Prostate gland (tissue), 2 donors: ENCODE data around the gene EIF4EBP2. TPM values are rescaled to one million over a fixed set of nuclear protein-coding genes. Genes with fewer than 3 reads are reported as not detected.

Experiments used
- DNase-seq: peaks from one replicate; pipeline ENCODE4 v3.0.0-alpha.2; 2019; ENCODE audit warnings: low spot score
- H3K27ac ChIP-seq, 2 donors: fragments of 200-600 bp; sonication (generic); 2 replicates each; pipeline ENCODE4 v1.5.1; 2017 to 2019
- H3K27me3 ChIP-seq: fragments of 200-600 bp; sonication (generic); replicated peaks from 2 replicates; pipeline ENCODE4 v1.5.1; 2019; ENCODE audit not compliant: insufficient read depth
- H3K36me3 ChIP-seq, 2 donors: fragments of 200-600 bp; sonication (generic); 1 replicate in 1 of 2; 2 replicates in 1 of 2; pipeline versions ENCODE4 v1.5.1 to v1.8.1; 2017 to 2019
- H3K4me1 ChIP-seq: fragments of 200-600 bp; sonication (generic); replicated peaks from 2 replicates; pipeline ENCODE4 v1.5.1; 2019
- H3K4me3 ChIP-seq, 2 donors: fragments of 200-600 bp; sonication (generic); 2 replicates each; pipeline ENCODE4 v1.5.1; 2017 to 2019
- H3K9me3 ChIP-seq: fragments of 200-600 bp; sonication (generic); 2 replicates; pipeline ENCODE4 v1.5.1; 2017
- POLR2A ChIP-seq: fragments of 450-650 bp; IDR thresholded peaks from one replicate; pipeline ENCODE4 v1.6.1; 2016; ENCODE audit warnings: antibody characterized with exemption, mild to moderate bottlenecking
- POLR2AphosphoS5 ChIP-seq: sonication (generic); formaldehyde crosslinking; IDR thresholded peaks from one replicate; pipeline ENCODE4 v1.6.1; 2017; ENCODE audit warnings: antibody characterized with exemption
- WGBS: methylation state at CpG from one replicate; pipeline ENCODE4 v1.1.5; 2018; 5-methylcytosine and 5-hydroxymethylcytosine counted together
- intact Hi-C: fragments of 100-400 bp; cut with DNase I; formaldehyde crosslinking; loops from one replicate; pipeline ENCODE4 v1.14.2; 2022
- total RNA-seq, 2 donors: library from RNA; depleted of rRNA; stranded (reverse); fragments of >200 nt; gene quantifications; one replicate each; pipeline ENCODE4 v1.1.0, GENCODE V29; 2016
- TF ChIP-seq, protein P1 (sequence below), 4 experiments: fragments of 200-600 bp in 2 of 4; fragments of 450-650 bp in 2 of 4; sonication (generic) in 2 of 4; IDR thresholded peaks; 1 replicate in 3 of 4; 2 replicates in 1 of 4; pipeline ENCODE4 v1.5.1; 2016 to 2019; ENCODE audit warnings: antibody characterized with exemption in 4 of 4, mild to moderate bottlenecking in 2 of 4, moderate library complexity in 2 of 4

Gene EIF4EBP2
- total RNA-seq, 2 donors from 2014 or later = 40.1 to 63.3 TPM

DNA sequence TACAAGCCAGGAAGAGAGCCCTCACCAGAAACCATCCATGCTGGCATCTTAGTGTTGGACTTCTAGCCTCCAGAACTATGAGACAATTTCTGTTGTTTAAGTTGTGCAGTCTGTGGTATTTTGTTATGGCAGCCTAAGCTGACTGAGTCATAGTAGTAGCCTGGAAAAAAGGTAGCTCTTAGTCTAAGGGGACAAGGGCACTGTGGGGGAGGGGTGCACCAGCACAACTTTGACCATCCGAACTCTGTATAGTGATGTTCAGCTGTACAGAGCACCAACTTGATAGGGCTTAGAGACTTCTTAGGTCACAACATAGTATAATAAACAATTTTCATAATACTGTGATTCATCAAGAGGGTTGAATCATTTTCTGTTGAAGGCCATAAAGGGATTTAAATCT, 14.3 kb downstream of the EIF4EBP2 start:
- TF ChIP-seq, protein P1, sequence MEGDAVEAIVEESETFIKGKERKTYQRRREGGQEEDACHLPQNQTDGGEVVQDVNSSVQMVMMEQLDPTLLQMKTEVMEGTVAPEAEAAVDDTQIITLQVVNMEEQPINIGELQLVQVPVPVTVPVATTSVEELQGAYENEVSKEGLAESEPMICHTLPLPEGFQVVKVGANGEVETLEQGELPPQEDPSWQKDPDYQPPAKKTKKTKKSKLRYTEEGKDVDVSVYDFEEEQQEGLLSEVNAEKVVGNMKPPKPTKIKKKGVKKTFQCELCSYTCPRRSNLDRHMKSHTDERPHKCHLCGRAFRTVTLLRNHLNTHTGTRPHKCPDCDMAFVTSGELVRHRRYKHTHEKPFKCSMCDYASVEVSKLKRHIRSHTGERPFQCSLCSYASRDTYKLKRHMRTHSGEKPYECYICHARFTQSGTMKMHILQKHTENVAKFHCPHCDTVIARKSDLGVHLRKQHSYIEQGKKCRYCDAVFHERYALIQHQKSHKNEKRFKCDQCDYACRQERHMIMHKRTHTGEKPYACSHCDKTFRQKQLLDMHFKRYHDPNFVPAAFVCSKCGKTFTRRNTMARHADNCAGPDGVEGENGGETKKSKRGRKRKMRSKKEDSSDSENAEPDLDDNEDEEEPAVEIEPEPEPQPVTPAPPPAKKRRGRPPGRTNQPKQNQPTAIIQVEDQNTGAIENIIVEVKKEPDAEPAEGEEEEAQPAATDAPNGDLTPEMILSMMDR (IDR thresholded peaks at IDR 0.05) = no peak
- no peak for TF ChIP-seq POLR2A
- H3K9me3 ChIP-seq = no peaks in the 10 kb centered on the region
- H3K36me3 ChIP-seq = peaks cover 0 to 1% of the 10 kb centered on the region in 2 donors
- DNase-seq = no peak
- intact Hi-C loops = no loop called here
- H3K4me1 ChIP-seq = no peaks in the 10 kb centered on the region
- 84% methylated on average over 1 of the region's 1 CpG for WGBS
- H3K4me3 ChIP-seq = no peak overlapping the region
- no peaks in the 10 kb centered on the region for H3K27me3 ChIP-seq
- H3K27ac ChIP-seq = no peak overlapping the region

DNA sequence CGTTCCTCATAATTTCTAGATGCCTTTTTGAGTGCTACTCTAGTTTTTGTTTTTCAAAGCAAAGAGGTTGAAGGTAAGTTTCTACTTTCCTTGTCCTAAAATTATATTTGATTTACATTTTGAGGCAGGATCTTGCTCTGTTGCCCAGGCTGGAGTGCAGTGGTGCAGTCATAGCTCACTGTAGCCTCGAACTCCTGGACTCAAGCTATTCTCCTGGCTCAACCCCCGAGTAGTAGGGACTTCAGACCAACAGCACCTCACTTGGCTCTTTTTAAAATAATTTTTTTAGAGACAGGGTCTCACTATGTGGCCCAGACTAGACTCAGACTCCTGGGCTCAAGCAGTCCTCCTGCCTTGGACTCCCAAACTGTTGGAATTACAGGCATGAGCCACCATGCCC, 14.8 kb downstream of the EIF4EBP2 start:
- Histone ChIP-seq H3K4me3 (no peak overlapping the region), H3K27ac (no peak overlapping the region), H3K27me3 (no peaks in the 10 kb centered on the region), H3K4me1 (no peaks in the 10 kb centered on the region), H3K9me3 (no peaks in the 10 kb centered on the region), H3K36me3 (peaks cover 0 to 5% of the 10 kb centered on the region in 2 donors)
- DNase-seq = no peak
- TF ChIP-seq, protein P1 (IDR thresholded peaks at IDR 0.05) = no peak
- TF ChIP-seq POLR2A (no peak), POLR2AphosphoS5 (no peak)
- 98% methylated on average over 3 of the region's 3 CpGs for WGBS
- intact Hi-C loops = no loop called here

DNA sequence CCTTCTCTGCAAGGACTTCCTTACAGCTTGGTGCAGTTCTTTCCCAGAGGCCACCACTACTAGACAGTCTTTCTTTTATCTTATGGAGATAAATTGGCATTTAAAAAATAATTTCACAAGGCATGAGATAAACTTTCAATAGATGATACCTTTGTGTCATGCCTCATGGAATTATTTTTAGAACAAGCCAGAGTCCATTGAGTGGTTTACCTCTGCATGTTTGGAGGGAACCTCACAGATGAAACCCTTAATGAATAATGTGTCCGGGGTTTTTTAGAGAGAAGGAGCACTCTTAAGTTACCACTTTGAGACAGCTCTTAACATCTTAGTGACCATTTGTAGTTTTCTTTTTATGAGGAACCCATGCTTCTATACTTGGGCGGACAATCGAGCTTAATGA, 20.4 kb downstream of the EIF4EBP2 start:
- Histone ChIP-seq H3K9me3 (no peaks in the 10 kb centered on the region), H3K27me3 (no peaks in the 10 kb centered on the region), H3K4me3 (no peak overlapping the region), H3K36me3 (peaks cover 0 to 5% of the 10 kb centered on the region in 2 donors), H3K4me1 (no peaks in the 10 kb centered on the region), H3K27ac (no peak overlapping the region)
- TF ChIP-seq, protein P1 (IDR thresholded peaks at IDR 0.05) = no peak
- no peak for TF ChIP-seq POLR2AphosphoS5
- no peak for TF ChIP-seq POLR2A
- intact Hi-C loops = no loop called here
- WGBS = 77% methylated on average over 3 of the region's 3 CpGs
- no peak for DNase-seq

DNA sequence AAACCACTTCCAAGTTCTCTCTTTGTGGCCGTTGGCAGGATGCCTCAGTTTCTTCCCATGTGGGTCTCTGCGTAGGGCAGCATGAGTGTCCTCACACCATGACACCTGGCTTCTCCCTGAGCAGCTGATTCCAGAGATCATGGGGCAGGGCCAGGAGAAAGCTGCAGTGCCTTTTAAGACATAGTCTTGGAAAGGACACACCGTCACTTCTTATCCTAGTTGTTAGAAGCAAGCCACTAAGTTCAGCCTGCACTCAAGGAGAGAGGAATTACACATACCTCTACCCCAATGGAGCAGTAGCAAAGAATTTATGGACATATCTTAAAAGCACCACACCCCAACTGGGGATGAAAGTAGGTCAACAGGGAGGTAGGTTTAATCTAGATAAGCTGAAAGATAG, 21.2 kb downstream of the EIF4EBP2 start:
- Histone ChIP-seq H3K36me3 (peaks cover 0 to 5% of the 10 kb centered on the region in 2 donors), H3K27me3 (no peaks in the 10 kb centered on the region), H3K27ac (no peak overlapping the region)

DNA sequence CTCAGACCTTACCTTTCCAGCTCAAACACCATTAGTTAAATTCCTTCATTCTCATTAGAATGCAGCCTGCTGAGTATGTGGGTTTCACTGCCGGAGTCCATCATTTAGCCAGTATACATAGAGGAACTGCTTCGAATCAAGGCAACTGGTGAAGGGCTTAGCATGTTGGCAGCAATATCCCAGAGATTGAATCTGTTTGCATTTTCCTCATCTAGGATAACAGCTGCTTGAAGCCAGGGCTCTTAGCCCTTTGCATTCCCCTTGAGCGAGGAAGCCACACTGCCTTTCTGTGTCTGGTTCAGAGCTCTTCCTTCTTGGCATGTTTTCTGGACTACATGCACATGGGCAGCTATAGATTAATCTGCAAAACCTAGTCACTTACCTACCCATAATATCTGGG, 22.9 kb downstream of the EIF4EBP2 start:
- no peak overlapping the region for H3K27ac ChIP-seq
- 97% methylated on average over 3 of the region's 3 CpGs for WGBS
- H3K4me3 ChIP-seq = no peak overlapping the region
- no peaks in the 10 kb centered on the region for H3K9me3 ChIP-seq
- no peak for DNase-seq
- peaks cover 0 to 5% of the 10 kb centered on the region in 2 donors for H3K36me3 ChIP-seq
- intact Hi-C loops = no loop called here
- TF ChIP-seq POLR2AphosphoS5 (no peak), POLR2A (no peak)
- TF ChIP-seq, protein P1 (IDR thresholded peaks at IDR 0.05) = no peak
- no peaks in the 10 kb centered on the region for H3K4me1 ChIP-seq
- H3K27me3 ChIP-seq = no peaks in the 10 kb centered on the region

More for the DNA sequence above, 21.2 kb downstream of the EIF4EBP2 start:
- Histone ChIP-seq H3K4me1 (no peaks in the 10 kb centered on the region), H3K9me3 (no peaks in the 10 kb centered on the region), H3K4me3 (no peak overlapping the region)
- 52% methylated on average over 3 of the region's 3 CpGs for WGBS
- TF ChIP-seq, protein P1 (IDR thresholded peaks at IDR 0.05) = no peak
- no peak for DNase-seq
- intact Hi-C loops = no loop called here
